ENCODE results near the gene BFAR.
"Not testable (repeated sequence)": the region's sequence is repeated elsewhere in the genome, so short reads cannot be mapped to it uniquely, and the experiment has no call there.

Gene BFAR

DNA sequence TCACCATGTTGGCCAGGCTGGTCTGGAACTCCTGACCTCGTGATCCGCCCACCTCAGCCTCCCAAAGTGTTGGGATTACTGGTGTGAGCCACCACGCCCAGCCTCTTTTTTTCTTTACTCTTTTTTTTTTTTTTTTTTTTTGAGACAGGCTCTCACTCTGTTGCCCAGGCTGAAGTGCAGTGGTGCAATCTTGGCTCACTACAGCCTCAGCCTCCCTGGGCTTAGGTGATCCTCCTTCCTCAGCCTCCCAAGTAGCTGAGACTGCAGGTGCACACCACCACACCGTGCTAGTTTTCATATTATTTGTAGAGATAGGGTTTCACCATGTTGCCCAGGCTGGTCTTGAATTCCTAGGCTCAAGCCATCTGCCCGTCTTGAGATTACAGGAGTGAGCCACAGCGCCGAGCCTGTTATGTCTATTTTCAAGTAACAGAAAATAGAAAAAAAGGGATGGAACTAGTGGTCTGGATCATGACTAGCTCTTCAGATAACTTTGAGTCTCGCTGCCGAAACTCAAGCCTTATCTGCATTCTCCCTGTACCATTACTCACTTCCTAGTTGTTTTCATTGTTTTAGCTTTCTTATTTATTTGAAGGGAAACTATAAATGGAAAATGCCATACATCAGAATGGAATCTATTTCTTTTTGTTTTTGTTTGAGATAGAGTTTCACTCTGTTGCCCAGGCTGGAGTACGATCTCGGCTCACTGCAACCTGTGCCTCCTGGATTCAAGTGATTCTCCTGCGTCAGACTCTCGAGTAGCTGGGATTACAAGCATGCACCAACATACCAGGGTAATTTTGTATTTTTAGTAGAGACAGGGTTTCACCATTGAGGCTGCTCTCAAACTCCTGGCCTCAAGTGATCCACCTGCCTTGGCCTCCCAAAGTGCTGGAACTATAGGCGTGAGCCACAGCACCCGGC is 53.4 kb downstream of the BFAR start:
- not testable (repeated sequence) for DNase-seq (ENCODE audit: low spot score)

DNA sequence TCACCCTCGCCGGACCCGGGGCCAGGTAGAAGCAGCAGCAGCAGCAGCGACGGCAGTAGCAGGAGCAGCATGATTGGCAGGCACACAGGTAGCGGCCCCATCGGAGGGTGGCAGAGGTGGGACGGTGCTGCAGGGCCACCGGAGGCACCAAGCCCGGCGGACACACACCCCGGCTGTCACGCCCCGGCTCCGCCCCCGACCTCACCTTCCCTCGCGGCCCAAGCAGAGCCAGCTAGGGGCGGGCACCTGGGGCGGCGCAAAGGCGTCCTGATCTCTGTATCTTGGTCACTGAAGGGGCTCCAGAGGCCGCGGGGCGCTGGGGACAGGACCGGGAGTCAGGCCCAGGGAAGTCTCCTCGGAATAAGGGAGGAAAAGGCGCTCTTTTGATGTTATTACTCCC is 61.4 kb downstream of the BFAR start, which contains the start of gene PLA2G10:
Gene PLA2G10 (minus strand): TSS at position 180 of the 400 bp plus-strand sequence. CDS start 79 bp downstream, at position 101.
- not testable (repeated sequence) for DNase-seq (ENCODE audit: low spot score)

DNA sequence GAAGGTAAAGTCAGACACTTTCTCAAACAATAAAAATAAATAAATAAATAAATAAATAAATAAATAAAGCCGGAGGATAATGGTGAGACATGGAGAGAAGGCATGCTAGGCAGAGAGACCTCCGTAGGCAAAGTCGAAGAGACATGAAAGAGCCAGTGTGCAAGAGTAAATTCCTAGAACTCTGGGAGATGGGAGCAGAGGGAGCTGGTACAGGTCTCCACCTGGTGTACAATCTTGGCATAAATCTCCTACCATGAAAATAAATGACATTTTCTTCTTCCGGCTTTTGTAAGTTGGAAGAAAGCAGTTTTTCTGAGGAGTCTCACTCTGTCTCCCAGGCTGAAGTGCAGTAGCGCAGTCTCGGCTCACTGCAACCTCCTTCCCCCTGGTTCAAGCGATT is 69.1 kb downstream of the BFAR start:
- not testable (repeated sequence) for DNase-seq (ENCODE audit: low spot score)

DNA sequence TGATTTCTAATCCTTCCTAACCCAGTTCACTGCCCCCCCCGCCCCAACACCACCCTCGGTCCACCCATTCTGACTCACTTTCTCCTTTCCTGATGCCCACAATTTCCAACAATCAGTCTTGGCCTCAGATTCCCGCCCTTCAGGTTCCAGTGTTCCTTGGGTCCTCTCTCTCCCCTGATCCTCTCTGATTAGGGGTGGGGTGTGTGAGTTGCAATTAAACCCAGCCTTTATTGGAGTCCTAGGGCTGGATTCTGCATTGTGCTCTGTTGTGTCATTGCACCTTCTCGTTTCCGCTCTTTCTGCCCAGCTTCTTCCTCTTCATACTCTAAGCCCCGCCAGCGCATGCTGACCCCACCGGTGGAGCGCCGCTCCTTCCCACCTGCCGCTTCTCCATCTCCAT is 69.9 kb downstream of the BFAR start:
- not testable (repeated sequence) for DNase-seq (ENCODE audit: low spot score)

DNA sequence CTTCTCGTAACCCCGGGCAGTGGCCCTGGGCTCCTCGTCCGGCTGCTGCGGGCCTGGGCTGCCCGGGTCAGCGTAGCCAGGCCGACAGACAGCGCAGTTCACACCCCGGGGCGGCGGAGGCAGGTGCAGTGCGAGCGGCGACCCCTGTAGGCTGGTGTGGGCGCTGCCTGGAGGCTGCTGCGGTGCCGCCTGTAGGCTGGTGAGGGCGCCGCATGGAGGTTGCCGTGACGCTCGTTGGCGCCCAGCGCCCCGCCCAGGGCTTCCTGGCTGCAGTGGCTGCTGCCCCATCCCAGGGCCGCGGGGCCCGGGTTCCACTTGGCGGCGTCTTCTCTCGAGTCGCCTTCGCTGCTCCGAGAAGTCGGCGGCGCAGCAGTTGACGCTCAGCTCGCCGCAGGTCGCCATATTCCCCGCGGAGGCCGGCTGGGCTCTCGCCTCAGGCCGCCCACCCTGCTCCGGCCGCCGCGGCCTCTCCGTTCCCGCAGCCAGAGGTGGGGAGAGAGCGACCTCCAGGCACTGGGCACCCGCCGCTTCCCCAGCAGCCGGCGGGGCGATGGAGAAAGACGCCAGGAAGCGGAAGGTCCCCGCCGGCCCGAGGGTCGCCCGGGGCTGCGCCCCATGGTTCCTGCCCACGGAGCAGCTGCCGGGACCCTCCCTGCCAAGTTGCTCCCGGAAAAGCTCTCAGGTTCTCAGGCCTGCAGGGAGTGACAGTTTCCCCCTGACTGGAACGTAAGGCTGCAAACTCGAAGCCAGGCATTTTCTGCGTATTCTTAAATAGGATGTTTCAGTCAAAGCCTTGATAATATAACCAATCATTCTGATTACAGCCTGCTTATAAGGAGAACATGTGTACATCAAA is 70.6 kb downstream of the BFAR start, which contains the start of gene NPIPA3:
Gene NPIPA3 (plus strand): TSS at position 256 of the 856 bp plus-strand sequence. CDS start 5,533 bp downstream, outside the sequence.
- DNase-seq (ENCODE audit: low spot score) = not testable (repeated sequence)
